ENCODE measurements around the gene WIF1.

Gene WIF1, protein sequence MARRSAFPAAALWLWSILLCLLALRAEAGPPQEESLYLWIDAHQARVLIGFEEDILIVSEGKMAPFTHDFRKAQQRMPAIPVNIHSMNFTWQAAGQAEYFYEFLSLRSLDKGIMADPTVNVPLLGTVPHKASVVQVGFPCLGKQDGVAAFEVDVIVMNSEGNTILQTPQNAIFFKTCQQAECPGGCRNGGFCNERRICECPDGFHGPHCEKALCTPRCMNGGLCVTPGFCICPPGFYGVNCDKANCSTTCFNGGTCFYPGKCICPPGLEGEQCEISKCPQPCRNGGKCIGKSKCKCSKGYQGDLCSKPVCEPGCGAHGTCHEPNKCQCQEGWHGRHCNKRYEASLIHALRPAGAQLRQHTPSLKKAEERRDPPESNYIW

DNA sequence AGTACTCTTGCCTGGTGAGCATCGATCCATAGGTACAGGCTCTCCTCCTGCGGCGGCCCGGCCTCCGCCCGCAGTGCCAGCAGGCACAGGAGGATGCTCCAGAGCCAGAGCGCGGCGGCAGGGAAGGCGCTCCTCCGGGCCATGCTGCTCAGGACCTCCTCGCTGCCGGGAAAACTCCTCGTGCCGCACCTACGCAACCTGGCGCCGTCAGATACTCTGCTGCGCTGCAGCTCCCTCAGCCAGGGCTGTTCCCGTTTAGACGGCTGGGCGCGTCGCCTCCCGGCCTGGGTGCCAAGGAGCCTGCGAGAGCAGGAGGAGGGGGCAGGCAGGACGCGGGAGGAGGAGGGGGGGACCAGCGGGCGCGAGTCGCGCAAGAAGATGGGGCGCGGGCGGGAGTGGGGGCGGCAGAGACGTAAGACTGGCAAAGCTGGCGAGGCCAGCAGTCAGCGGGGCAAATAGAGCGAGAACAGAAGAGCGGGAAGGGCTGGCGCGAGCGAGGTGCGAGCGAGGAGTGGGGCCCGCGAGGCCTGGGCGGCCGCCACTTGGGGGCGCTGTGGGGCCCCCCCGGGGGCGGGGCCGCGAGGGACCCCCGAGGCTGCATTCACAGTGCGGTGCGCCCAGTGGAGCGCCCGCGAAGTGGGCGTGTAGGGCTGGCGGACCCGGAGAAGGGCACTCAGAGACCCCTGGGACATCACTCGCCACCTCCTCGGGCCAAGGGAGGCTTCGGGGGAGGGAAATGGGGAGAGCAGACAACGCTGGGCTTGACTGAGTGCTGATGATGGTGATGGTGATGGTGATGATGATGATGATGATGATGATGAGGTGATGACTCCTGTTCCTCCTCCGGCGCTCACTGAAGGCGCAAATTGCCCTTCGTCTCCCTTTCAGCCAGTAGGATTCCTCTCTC, at the start of gene WIF1:
WIF1 (minus strand) TSS at position 257 of the 907 bp plus-strand sequence; CDS start at position 143, 114 bp downstream.
- DNase-seq: no peak

DNA sequence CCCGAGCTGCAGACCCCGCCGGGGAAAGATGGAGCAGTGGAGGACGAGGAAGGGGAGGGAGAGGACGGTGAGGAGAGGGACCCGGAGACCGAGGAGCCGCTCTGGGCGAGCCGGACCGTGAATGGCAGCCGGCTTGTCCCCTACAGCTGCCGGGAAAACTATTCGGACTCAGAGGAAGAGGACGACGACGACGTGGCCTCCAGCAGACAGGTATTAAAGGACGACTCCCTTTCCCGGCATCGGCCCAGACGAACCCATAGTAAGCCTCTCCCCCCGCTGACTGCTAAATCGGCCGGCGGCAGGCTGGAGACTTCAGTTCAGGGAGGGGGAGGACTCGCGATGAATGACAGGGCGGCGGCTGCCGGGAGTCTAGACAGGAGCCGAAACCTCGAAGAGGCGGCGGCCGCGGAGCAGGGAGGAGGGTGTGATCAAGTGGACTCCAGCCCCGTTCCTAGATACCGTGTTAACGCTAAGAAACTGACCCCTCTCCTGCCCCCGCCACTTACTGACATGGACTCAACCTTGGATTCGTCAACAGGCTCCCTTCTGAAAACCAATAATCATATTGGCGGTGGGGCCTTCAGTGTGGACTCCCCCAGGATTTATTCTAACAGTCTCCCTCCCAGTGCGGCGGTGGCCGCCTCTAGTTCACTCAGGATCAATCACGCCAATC, 49.2 kb upstream of the WIF1 start:
- DNase-seq: peak in 1 of 2 donors; percentile 41

DNA sequence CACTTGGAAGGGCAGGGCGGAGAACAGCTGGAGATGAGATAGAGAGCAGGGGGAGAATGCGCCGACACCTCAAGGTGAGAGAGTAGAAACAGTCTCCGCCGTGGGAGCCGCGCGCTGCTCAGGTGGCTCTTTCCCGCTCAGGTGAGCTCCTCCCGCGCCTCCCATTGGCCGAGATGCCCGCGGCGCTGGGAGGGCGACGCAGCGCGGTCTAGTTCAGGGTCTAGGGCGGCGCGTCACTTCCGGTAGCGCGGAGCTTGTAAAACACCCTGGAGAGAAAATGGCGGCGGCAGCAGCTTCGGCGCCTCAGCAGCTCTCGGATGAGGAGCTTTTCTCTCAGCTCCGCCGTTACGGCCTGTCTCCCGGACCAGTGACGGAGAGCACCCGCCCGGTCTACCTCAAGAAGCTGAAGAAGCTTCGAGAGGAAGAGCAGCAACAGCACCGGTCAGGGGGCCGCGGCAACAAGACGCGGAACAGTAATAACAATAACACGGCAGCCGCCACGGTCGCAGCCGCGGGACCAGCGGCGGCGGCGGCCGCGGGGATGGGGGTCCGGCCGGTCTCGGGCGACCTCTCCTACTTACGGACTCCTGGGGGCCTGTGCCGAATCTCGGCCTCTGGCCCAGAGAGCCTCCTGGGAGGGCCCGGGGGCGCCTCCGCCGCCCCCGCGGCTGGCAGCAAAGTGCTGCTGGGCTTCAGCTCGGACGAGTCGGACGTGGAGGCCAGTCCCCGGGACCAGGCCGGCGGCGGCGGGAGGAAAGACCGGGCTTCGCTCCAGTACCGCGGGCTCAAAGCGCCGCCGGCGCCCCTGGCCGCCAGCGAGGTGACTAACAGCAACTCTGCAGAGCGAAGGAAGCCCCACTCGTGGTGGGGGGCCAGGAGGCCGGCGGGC, 48.5 kb upstream of the WIF1 start, which contains the start of gene LEMD3:
LEMD3 (plus strand) TSS at position 264 of the 889 bp plus-strand sequence; CDS start at position 278, 14 bp downstream.
- peak; percentile 87 to 92 for DNase-seq

DNA sequence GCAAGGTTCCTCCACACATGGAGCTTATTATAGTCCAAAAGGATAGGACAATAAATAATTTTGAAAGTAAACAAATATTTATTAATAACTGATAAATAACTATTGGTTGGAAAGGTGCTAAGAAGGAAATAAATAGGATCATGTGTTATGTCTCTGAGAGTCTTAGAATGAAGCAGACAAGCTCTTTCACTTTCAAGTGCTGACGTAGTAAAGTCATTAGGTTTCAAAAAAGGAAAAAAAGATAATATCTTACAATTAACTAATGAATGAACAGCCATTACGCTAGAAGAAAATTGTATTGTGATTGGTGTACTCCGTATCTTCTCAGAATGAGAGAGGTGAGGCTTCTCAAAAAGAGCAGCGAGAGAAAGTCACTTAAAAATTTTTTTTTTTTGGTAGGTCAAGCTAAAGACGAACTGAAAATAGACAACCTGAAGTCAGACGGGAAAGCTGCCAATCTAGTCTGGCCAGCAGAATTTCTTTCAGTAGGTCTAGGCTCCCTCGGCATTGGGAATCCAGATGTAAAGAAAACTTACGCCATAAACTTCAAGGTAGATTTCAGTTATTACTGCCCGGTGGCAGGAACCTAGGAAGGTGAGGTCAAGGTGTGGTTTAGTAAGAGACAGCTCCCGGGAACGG, 47.7 kb upstream of the WIF1 start:
- no peak for DNase-seq

DNA sequence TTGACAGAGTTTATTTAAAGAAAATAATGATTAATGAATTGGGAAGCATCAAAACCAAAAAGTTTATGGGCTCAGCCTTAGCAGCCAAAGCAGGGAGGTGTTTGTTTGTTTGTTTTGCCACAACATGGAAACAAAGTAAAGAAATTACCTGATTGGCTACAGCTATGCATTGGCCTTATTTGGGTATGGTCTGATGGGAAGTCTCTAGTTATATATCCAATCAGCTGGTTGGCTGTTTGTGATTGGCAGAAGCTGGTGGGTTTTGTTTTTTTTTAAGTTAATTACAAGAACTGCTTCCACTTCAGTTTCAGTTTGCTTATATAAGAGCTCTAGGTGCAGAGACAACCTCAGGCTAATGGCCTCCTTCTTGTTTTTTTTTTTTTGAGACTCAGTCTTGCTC, 43.7 kb upstream of the WIF1 start:
- DNase-seq: no peak

DNA sequence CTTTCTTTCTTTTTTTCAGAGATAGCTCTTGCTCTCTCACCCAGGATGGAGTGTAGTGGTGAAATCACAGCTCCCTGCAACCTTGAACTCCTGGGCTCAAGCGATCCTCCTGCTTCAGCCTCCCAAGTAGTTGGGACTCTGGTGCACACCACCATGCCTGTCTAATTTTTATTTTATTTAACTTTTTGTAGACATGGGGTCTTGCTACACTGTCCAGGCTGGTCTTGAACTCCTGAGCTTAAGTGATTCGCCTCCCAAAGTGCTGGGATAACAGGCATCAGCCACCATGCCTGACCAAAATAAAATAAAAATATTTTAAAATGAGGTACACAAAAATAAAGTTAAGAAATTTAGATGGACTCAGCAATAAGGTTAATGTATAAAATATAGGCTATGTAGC, 43.1 kb upstream of the WIF1 start:
- no peak for DNase-seq

DNA sequence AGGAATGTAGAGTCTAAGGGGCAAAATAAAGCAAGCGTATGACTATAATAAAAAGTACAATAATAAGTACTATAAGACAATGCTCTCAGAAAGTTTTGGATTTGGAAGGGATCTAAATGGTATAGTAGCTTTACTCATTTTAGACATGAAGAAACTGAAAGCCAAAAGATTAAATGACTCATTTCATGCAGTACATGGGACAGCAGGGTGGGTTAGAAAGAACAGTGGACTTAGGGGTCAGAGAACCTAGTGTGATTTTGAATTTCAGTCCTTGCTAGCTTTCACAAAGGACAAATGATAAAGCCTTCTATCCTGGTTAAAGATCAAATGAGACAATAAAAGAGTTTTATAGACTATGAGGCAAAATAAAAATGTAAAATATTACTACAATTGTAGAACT, 41.5 kb upstream of the WIF1 start:
- DNase-seq: no peak

DNA sequence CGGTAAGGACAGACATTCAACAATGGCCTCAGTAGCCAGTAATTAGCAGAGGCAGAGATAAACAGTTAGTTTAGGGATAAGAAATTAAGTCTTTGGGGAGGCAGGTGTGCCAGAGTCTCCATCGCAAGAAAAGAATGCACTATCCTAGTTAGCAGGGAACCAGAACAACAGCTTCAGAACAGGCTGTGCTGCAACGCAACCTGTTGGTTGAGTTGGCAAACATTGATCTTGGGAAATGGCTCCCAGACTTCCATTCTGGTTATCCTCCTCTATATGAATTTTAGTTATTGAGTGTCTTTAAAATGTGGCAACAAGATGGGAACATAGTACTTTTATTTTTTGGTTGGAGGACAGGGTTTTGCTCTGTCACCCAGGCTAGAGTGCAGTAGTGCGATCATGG, 36.0 kb upstream of the WIF1 start:
- DNase-seq: no peak

DNA sequence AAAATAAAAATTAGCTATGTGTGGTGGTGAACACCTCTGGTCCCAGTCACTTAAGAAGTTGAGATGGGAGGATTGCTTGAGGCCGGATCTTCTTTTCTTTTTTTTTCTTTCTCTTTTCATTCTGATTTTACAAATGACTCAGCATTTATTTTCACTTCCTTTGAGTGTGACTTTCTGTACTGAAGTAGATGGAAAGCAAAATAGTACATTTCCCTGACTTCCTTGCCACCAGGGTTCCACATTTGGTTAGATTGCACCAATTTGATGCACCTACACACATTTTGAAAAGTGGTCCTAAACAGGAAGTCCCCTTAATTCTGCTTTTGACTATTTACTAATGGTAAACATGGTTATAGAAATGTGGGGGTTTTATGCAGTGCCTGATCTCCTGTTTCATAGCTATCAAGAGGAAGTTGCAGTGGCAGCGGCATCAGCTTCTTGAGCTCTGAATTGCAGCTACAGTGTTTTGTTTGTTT, 35.3 kb upstream of the WIF1 start:
- no peak for DNase-seq

DNA sequence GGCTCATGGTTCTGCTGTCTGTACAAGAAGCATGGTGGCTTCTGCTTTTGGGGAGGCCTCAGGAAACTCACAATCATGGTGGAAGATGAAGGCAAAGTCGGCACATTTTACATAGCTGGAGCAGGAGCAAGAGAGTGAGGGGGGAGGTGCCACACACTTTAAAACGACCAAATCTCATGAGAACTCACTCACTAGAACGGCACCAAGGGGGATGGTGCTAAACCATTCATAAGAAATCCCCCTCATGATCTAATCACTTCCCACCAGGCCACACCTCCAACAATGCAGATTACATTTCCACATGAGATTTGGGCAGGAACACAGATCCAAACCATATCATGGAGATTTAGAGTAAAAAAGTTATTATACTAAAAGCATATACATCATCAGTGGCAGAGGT, 34.7 kb upstream of the WIF1 start:
- no peak for DNase-seq

DNA sequence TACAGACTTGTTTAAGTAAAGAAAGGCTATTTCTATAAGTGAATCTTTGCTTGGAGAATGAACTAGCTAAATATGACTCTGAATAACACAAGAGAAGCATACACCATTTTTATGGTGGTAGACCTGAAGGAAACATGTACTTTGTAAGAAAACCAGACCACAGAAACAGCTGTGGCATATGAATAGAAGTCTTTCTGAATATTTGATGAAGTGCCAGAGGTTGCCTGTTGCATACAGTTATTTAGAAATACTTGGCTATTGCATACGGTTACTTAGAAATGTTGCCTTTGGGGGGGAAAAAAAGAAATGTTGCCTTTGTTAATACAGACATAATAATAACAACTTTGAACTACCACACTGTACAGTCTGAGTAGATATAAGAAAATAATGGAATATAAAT, 31.5 kb upstream of the WIF1 start:
- DNase-seq: no peak

DNA sequence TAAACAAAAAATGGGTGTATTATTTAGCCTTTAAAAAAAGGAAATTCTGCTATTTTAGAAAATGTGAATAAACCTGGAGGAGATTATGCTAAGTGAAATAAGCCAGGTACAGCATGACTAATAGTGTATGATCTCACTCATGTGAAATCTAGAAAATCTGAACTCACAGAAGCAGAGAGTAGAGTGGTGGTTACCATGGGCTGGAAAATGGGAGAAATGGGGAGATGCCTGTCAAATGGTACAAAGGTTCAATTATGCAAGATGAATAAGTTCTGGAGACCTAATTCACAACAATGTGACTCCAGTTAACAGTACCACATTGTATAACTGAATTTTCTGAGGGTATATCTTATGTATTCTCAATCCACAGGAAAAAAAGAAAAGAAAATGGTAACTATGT, 30.9 kb upstream of the WIF1 start:
- DNase-seq: no peak

DNA sequence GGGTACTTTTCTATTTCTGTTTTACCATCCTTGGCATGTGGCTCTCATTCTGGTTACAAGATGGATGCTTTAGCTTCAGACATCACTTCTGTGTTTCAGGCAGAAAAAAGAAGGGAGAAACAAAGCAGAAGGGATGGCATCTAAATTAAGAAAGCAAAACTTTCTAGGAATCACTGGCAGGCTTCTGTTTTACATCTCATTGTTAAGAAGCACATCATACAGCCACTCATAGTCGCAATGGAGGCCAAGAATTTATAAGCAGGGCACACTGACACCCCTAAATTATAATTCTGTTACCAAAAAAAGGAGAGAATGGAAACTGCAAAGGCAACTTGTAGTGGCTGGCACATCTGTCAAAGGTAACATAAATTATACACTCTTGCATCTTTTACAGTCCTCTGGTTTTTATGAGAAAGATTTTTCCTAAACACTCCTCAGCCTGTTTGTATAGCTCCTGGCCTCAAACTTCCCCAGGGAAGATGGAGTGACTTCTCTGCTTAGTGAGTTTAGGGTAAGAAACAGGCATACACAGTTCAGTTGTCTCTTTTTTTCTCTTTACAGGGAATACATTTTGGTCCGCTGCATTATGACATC, 26.3 kb upstream of the WIF1 start:
- no peak for DNase-seq

DNA sequence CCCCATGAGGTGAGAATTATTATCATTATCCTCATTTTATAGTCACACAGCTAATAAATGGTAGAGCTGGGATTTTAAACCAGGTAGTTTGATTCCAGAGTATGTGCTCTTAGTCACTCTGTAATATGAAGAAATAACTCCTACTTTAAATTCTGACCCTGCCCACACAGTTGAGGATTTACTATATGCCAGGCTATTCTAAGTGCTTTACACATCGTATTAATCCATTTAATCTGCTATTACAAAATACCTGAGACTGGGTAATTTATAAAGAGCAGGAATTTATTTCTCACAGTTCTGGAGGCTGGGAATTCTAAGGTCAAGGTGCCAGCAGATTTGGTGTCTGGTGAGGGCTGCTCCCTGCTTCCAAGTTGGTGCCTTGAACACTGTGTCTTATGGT, 19.6 kb upstream of the WIF1 start:
- no peak for DNase-seq

DNA sequence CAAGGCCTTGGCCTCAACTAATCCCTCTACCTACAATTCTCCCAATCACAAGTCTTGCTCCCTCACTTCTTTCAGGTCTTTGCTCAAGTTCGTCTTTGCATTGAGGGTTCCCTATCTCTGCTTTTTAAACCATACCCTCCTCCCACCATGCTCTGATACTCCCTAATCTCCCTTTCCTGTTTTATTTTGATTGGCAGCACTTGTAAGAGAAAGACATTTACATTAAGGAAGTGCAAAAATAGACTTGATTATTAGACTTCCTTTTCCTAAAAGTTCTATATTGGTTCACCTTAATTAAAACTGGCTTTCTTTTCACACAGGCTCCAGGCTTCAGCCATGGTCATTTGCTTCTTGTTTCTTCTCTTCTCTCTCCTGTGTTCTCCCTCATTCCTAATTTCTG, 18.3 kb upstream of the WIF1 start:
- DNase-seq: no peak

DNA sequence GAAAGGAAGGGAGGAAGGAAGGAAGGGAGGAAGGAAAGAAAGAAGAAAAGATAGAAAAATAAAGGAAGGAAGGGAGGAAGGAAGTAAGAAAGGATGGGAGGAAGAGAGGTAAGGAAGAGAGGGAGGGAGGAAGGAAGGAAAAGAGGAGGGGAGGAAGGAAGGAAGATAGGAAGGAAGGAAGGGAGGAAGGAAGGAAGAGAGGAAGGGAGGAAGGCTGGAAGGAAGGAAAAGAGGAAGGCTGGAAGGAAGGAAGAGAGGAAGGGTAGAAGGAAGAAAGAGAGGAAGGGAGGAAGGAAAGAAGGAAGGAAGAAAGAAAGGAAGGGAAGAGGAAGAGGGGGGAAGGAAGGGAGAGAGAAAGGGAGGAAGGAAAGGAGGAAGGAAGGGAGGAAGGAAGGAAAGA, 12.8 kb upstream of the WIF1 start:
- no peak for DNase-seq

DNA sequence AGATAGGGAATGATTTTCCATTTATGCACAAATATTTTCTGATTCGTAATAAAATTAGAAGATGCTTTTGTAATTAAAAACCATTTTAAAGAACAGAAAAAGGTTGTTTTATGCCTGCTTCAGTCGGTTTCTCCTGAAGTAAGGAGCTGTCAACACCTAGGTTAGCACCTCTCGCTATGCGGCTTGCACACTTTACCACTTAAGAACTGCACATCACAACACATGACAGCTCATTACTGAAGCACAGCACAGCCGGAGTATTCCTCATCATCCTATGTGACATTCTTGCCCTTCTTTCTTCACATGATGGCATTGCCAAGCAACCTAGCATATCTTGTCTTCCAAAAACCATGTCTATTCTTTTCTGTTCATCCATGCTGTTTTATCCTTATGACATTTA, 5.4 kb upstream of the WIF1 start:
- no peak for DNase-seq

DNA sequence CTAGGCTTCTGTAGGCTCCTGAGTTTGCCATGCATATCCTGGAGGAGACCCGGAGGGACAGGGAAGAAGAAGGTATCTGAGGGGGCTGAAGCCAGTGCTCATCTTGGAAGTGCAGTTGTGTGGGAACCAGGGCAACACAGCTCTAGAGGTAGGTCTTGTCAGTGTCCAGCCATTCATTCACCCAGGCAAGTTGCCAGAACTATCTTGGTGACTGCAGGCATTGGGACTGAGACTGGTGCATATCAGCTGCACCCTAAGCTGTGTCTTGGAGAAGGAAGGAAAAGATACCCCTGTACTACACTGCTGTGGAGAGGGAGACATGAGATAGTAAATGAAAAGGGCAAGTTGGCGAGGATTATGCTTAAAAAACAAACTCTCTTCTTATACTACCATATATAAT, 4.9 kb upstream of the WIF1 start:
- no peak for DNase-seq

DNA sequence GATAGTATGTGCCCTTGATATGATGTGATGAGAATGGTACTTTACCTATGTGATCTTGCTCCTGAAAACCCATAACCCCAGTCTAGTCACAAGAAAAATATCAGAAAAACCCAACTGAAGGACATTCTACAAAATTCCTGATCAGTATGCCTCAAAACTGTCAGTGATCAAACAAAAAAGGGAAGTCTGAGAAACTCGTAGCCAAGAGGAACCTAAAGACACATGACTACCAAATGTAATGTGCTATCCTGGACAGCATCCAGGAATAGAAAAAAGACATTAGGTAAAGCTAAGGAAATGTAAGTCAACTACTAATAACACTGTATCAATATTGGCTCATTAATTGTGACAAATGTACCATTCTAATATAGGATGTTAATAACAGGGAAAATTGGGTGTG, 4.1 kb upstream of the WIF1 start:
- no peak for DNase-seq

DNA sequence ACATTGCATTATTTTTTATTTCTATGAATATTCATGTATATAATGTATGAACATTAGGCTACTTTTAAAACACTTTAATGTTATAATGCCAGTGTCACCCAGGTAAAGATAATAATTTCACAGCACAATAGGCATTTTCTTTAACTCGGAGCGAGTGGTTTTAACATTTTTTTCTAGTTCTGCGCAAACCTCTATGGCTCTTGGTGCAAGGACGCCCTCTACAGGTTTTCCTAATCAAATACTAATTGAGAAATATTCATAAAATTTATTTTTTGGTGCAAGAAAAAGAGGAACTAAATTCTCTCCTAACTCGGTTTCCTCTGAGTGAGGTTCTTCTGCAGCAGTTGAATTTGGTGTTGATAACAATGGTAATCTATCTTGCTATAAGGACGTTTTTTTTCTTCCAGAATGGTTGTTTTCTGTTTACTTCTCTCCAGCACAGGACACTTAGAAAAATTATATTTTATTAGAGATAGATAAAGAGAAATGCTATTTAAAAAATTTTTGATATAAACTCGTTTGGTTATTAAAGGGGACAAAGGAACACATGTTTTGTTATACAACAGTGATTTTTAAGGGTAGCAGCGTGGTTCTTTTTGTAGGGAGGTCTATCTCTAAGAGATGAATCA, 2.4 kb upstream of the WIF1 start:
- DNase-seq: peak in 1 of 2 donors; percentile 49

DNA sequence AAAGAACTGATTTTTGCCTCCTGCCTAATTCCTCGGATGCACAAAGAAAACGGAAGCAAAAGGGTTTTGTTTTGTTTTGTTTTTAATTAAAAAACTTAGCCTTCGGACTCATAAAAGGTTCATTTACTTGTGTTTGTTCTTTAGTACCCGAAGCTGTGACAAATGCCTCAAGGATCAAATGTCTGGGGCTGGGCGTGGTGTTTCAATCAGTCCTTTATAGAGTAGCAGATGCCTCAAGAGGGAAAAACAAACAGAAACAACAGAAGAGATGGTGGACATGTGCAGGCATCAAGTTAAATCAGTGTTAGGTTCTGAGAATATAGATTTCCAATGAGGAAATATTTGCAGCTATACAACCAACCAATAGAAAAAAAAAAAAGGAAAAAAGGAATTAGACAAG, 1.6 kb upstream of the WIF1 start:
- DNase-seq: no peak

Measured in hippocampal formation (tissue), 2 donors.